Prostate gland (tissue), 2 donors: Measurements from ENCODE around the gene ST6GALNAC3. TPM values are rescaled to one million over a fixed set of nuclear protein-coding genes. Genes with fewer than 3 reads are reported as not detected.

Experiments
- DNase-seq: peaks from one replicate; pipeline ENCODE4 v3.0.0-alpha.2; 2019; ENCODE audit warnings: low spot score
- H3K27ac ChIP-seq, 2 donors: fragments of 200-600 bp; sonication (generic); 2 replicates each; pipeline ENCODE4 v1.5.1; 2017 to 2019
- H3K27me3 ChIP-seq: fragments of 200-600 bp; sonication (generic); replicated peaks from 2 replicates; pipeline ENCODE4 v1.5.1; 2019; ENCODE audit not compliant: insufficient read depth
- H3K36me3 ChIP-seq, 2 donors: fragments of 200-600 bp; sonication (generic); 1 replicate in 1 of 2; 2 replicates in 1 of 2; pipeline versions ENCODE4 v1.5.1 to v1.8.1; 2017 to 2019
- H3K4me1 ChIP-seq: fragments of 200-600 bp; sonication (generic); replicated peaks from 2 replicates; pipeline ENCODE4 v1.5.1; 2019
- H3K4me3 ChIP-seq, 2 donors: fragments of 200-600 bp; sonication (generic); 2 replicates each; pipeline ENCODE4 v1.5.1; 2017 to 2019
- H3K9me3 ChIP-seq: fragments of 200-600 bp; sonication (generic); 2 replicates; pipeline ENCODE4 v1.5.1; 2017
- POLR2A ChIP-seq: fragments of 450-650 bp; IDR thresholded peaks from one replicate; pipeline ENCODE4 v1.6.1; 2016; ENCODE audit warnings: antibody characterized with exemption, mild to moderate bottlenecking
- POLR2AphosphoS5 ChIP-seq: sonication (generic); formaldehyde crosslinking; IDR thresholded peaks from one replicate; pipeline ENCODE4 v1.6.1; 2017; ENCODE audit warnings: antibody characterized with exemption
- WGBS: methylation state at CpG from one replicate; pipeline ENCODE4 v1.1.5; 2018; 5-methylcytosine and 5-hydroxymethylcytosine counted together
- intact Hi-C: fragments of 100-400 bp; cut with DNase I; formaldehyde crosslinking; loops from one replicate; pipeline ENCODE4 v1.14.2; 2022
- total RNA-seq, 2 donors: library from RNA; depleted of rRNA; stranded (reverse); fragments of >200 nt; gene quantifications; one replicate each; pipeline ENCODE4 v1.1.0, GENCODE V29; 2016
- TF ChIP-seq, protein P1 (sequence below), 4 experiments: fragments of 200-600 bp in 2 of 4; fragments of 450-650 bp in 2 of 4; sonication (generic) in 2 of 4; IDR thresholded peaks; 1 replicate in 3 of 4; 2 replicates in 1 of 4; pipeline ENCODE4 v1.5.1; 2016 to 2019; ENCODE audit warnings: antibody characterized with exemption in 4 of 4, mild to moderate bottlenecking in 2 of 4, moderate library complexity in 2 of 4

The ST6GALNAC3 gene
- total RNA-seq, 2 donors from 2014 or later: 0.41 to 0.80 TPM

- TF ChIP-seq, protein P1, sequence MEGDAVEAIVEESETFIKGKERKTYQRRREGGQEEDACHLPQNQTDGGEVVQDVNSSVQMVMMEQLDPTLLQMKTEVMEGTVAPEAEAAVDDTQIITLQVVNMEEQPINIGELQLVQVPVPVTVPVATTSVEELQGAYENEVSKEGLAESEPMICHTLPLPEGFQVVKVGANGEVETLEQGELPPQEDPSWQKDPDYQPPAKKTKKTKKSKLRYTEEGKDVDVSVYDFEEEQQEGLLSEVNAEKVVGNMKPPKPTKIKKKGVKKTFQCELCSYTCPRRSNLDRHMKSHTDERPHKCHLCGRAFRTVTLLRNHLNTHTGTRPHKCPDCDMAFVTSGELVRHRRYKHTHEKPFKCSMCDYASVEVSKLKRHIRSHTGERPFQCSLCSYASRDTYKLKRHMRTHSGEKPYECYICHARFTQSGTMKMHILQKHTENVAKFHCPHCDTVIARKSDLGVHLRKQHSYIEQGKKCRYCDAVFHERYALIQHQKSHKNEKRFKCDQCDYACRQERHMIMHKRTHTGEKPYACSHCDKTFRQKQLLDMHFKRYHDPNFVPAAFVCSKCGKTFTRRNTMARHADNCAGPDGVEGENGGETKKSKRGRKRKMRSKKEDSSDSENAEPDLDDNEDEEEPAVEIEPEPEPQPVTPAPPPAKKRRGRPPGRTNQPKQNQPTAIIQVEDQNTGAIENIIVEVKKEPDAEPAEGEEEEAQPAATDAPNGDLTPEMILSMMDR (IDR thresholded peaks at IDR 0.05): no peak
- TF ChIP-seq POLR2A (no peak), POLR2AphosphoS5 (no peak)
- Histone ChIP-seq H3K4me1 (no peaks in the 10 kb centered on the region), H3K27ac (no peak overlapping the region), H3K36me3 (no peaks in the 10 kb centered on the region), H3K9me3 (no peaks in the 10 kb centered on the region), H3K27me3 (peaks cover 3% of the 10 kb centered on the region), H3K4me3 (no peak overlapping the region)
- intact Hi-C loops: no loop called here
- no peak for DNase-seq
Observed at GRCh38 chr1:76433526-76433925, 359.0 kb downstream of the ST6GALNAC3 start.

- Histone ChIP-seq H3K9me3 (no peaks in the 10 kb centered on the region), H3K27ac (no peak overlapping the region), H3K4me1 (no peaks in the 10 kb centered on the region), H3K4me3 (no peak overlapping the region), H3K36me3 (no peaks in the 10 kb centered on the region), H3K27me3 (peaks cover 3% of the 10 kb centered on the region)
- intact Hi-C loops: no loop called here
- 88% methylated on average over 3 of the region's 3 CpGs for WGBS
- TF ChIP-seq, protein P1 (IDR thresholded peaks at IDR 0.05): no peak
- TF ChIP-seq POLR2A (no peak), POLR2AphosphoS5 (no peak)
- DNase-seq: no peak
Observed at GRCh38 chr1:76443217-76443616, 368.7 kb downstream of the ST6GALNAC3 start.

DNA sequence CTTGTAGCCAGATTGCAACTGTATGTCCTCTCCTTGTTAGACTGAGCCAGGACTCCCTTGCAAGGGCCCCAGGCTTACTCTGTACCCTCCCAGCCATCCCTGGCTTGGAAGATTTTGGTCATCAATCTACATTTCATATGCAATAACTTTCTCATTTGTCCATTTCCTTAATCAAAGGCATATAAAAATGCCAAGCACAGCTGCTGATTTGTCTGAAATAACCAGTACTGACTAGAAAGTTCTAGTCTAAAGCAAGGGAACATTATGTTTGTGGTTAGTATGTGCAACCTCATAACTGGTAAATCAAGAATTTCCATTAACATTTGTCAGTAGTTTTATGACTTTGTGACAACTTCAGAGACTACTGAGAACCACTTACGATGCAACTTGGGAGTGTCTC is 370.2 kb downstream of the ST6GALNAC3 start:
- no peaks in the 10 kb centered on the region for H3K4me1 ChIP-seq
- no peaks in the 10 kb centered on the region for H3K9me3 ChIP-seq
- TF ChIP-seq, protein P1 (IDR thresholded peaks at IDR 0.05): no peak
- TF ChIP-seq POLR2AphosphoS5 (no peak), POLR2A (no peak)
- no peak overlapping the region for H3K4me3 ChIP-seq
- WGBS: 26% methylated on average over 1 of the region's 1 CpG
- H3K27me3 ChIP-seq: peaks cover 3% of the 10 kb centered on the region
- H3K36me3 ChIP-seq: no peaks in the 10 kb centered on the region
- intact Hi-C loops: no loop called here
- DNase-seq: no peak
- no peak overlapping the region for H3K27ac ChIP-seq

GRCh38 chr1:76450229-76450628 is 375.7 kb downstream of the ST6GALNAC3 start:
- Histone ChIP-seq H3K27me3 (no peaks in the 10 kb centered on the region), H3K4me3 (no peak overlapping the region), H3K9me3 (no peaks in the 10 kb centered on the region), H3K27ac (no peak overlapping the region), H3K4me1 (no peaks in the 10 kb centered on the region), H3K36me3 (no peaks in the 10 kb centered on the region)
- no peak for DNase-seq
- WGBS: 96% methylated on average over 1 of the region's 1 CpG
- TF ChIP-seq, protein P1 (IDR thresholded peaks at IDR 0.05): no peak
- TF ChIP-seq POLR2A (no peak), POLR2AphosphoS5 (no peak)
- intact Hi-C loops: no loop called here

DNA sequence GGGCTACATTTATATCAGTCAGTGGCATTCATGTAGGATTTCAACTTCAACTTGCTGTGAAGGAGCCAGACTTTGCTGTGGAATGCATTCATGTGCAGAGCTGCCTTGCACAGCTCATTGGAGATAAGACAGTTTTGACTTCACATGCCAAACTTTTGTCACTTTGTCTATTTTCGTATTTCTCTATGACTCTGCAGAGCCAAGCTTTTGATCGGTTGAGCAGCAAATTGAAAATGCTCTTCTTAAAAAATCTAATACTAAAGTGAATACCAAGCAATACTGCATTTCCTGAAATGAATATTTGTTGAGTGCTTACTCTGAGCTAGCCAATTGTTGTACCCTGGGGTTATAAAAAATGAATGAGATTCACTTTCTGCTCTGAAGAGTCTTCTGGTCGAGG is 388.7 kb downstream of the ST6GALNAC3 start:
- TF ChIP-seq POLR2AphosphoS5: no peak
- TF ChIP-seq POLR2A: no peak
- TF ChIP-seq, protein P1 (IDR thresholded peaks at IDR 0.05): no peak
- no peak overlapping the region for H3K4me3 ChIP-seq
- intact Hi-C loops: no loop called here
- H3K36me3 ChIP-seq: no peaks in the 10 kb centered on the region
- no peaks in the 10 kb centered on the region for H3K27me3 ChIP-seq
- H3K27ac ChIP-seq: no peak overlapping the region
- H3K9me3 ChIP-seq: no peaks in the 10 kb centered on the region
- H3K4me1 ChIP-seq: no peaks in the 10 kb centered on the region
- no peak for DNase-seq
- 76% methylated on average over 3 of the region's 3 CpGs for WGBS
